ENCODE data around the gene AP2A2.

The AP2A2 gene

DNA sequence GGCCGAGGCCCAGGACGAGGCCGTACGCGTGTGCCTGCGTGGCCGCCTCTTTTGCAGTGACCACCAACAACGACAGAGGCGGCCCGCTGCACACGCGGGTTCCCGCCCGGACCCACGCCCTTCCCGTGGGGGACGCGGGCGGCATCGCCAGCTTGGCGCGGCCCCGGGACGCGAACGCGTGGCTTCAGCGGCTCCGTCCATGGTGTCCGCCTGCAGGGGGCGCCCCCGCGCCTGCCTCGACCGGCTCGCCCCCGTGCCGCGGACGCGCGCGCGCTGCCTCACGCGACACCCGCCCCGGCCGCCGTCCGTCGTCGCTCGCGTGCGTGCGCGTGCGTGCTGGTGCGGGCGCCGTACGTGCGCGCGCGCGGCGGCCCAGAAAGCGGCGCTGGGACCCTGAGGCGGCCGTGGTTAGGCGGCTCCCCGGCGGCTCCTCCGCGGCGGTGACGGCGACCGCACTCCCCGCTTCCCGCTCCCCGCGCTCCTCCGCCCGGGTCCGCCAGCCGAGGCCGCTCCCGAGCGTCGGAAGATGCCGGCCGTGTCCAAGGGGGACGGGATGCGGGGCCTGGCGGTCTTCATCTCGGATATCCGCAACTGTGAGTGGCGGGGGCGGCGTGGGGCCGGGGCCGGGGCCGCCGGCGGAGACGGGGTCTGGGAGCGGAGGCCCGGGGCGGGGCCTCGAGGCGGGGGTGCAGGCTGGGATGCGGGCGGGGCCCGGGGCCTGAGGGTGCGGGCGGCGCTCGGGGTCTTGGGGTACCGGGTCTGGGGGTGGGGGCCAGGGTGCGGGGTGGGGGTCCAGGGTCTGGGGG is at the start of gene AP2A2:
Gene AP2A2, plus strand, starts transcription at position 375 of the 806 bp plus-strand sequence. Its CDS starts 152 bp downstream, at position 527.
- peak; percentile 66 for DNase-seq

- no peak for DNase-seq
These were observed 49.1 kb upstream of the AP2A2 start for GRCh38 chr11:876545-876944.

DNA sequence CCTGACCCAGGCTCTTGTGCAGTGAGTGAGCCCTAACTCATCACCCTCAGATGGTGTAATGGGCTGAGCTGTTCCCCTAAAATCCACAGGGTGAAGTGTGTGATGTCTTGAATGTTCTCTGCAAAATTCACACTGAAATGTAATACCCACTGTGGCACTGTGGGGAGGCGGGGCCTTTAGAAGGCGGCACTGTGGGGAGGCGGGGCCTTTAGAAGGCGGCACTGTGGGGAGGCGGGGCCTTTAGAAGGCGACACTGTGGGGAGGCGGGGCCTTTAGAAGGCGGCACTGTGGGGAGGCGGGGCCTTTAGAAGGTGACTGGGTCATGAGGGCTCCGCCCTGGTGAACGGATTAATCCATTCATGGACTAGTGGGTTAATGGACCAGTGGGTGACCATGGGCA is 48.1 kb upstream of the AP2A2 start:
- DNase-seq, result no peak

DNA sequence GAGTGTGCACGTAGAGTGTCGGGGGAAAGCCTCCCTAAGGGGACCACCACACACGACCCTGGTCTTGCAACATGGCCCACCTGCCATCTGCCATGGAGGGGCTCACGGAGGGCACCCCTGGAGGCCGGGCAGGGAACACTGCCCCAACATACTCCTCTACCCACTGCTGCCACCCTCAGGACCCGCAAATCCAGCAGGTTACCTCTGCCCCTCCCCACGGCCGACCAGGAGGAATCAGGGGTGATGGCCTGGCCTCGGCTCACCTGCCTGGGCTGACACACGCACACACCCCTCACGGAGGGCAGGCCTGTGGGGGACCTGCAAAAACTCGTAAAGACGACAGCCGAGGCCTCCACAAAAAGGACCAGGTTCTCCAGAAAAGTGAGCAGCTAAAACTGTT is 45.2 kb upstream of the AP2A2 start:
- DNase-seq, result no peak

- DNase-seq, result no peak
These were observed 43.1 kb upstream of the AP2A2 start for GRCh38 chr11:882596-882995.

DNA sequence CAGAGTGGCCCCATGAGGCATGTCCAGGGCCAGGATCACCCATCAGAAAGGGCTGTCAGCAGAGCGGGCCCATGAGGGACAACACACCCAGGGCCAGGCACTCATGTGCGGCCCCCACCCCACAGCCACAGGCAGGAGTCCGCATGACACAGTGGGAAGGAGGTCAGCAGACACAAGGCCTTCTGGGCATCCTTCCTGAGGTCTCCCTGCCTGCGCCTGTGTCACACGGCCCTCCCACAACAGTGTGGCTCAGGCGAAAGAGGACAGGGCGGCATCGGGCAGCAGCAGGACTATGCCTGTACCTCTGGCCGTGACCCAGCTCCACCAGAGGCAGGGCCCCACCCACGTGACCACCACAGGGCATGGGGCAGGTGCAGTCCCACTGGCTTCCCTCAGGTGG is 42.1 kb upstream of the AP2A2 start:
- no peak for DNase-seq

GRCh38 chr11:884578-885070 is 41.0 kb upstream of the AP2A2 start:
- no peak for DNase-seq

GRCh38 chr11:886568-886967 is 39.1 kb upstream of the AP2A2 start:
- DNase-seq, result no peak

DNA sequence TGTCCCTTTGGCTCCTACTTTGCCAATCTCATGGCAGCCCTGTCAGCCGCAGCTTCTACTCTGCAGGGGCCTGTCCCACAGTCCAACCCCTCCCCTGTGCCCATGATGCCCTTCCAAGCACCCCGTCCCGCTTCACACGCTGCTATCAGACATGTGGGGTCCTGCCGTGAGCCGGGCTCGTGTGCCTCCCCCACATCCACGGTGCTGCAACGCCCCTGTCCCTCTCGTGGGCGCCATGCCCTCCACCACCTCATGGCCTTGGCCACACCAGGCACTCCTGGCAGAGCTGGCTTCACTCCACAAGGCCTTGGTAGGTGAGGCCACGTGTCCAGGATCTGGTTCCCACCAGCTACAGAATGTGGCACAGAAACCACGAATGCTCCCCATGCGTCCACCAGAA is 38.1 kb upstream of the AP2A2 start:
- DNase-seq, result no peak

DNA sequence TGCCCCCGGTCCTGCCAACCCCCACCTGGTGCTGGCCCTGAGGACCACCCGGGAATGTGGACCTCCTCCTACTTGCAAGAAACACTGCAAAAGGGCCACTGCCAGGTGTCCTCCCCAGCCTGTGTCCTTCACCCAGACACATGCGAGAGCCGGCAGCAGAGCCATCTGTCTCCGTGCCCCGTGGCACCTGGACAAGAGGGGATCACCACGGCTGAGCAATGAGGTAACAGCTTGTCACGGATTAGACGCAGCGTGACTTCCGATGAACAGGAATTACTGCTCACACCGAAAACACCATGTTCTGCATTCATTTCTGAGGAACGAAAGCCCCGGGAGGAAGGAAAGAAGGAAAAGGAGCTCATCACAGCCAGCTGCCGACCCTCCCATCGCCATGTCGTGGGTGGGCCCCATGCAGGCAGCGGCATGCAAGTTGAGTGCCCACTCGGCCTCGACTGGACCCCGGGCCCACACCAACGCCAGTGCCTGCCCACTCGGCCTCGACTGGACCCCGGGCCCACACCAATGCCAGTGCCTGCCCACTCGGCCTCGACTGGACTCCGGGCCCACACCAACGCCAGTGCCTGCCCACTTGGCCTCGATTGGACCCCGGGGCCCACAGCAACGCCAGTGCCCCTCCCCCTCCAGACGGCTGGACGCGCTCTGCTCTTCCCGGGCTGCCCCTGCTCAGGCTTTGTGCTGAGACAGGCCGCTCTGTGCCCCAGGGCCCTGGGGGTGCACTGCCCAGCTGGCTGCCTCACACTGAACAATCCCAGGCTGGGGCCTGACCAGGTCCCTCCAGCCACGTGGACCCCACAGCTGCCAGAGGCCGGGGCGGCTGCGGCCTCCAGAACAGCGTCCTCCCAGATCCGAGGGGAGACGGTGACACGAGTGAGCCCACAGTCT is 37.1 kb upstream of the AP2A2 start:
- no peak for DNase-seq

DNA sequence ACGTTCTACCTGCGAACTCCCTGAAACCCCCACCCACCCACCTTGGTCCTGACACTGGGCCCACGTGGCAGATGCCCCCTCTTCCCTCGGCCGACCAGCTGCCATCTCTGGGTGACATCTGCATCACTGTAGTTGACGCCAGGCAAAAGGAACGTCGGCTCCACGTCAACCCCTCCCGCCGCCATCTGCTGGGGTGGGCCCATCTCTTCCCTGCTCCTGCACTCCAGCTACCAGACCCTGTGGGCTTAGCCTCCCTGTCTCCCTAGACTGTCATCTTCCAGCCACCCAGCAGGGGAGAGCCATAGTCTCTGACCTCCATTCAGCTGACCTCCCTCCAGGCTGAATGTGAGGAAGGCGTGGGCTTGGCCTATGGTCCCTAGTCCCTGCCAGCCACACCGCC is 36.4 kb upstream of the AP2A2 start:
- DNase-seq, result no peak

- DNase-seq, result no peak
These were observed 35.8 kb upstream of the AP2A2 start for GRCh38 chr11:889687-890475.

DNA sequence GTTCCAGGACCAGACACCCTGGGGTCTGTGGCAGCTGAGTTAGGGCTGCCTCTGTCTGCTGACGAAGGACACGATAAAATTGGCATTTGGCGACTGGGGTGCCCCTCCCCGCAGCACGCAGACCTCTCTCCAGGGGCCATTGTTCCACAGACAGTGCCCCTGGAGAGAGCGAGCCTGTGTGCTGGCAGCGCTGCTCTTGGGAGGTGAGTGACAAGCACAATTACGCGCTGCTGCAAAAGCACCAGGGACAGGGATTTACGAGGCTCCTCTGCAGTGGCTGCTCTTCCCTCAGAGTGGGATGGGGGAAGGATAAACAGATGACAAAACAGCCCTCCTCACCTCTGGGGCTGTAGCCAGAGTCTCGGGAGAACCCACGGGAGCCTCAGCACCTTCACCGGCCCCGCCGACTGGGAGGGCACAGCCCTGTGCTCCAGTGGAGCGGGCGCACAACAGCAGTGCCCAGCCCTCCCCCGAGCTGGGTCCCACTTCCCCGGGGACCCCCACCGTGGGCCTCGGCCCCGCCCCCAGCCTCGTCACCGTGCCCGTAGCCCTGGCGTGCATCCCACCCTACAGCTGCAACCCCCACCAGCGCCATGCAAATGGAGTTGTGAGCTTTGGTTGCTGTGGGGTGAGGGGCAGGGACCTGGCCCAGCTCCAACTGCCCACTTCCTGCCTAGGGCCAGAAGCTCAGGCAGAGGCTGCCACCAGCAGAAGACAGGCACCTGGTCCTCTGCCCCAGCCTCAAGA is 34.7 kb upstream of the AP2A2 start:
- DNase-seq, result no peak

DNA sequence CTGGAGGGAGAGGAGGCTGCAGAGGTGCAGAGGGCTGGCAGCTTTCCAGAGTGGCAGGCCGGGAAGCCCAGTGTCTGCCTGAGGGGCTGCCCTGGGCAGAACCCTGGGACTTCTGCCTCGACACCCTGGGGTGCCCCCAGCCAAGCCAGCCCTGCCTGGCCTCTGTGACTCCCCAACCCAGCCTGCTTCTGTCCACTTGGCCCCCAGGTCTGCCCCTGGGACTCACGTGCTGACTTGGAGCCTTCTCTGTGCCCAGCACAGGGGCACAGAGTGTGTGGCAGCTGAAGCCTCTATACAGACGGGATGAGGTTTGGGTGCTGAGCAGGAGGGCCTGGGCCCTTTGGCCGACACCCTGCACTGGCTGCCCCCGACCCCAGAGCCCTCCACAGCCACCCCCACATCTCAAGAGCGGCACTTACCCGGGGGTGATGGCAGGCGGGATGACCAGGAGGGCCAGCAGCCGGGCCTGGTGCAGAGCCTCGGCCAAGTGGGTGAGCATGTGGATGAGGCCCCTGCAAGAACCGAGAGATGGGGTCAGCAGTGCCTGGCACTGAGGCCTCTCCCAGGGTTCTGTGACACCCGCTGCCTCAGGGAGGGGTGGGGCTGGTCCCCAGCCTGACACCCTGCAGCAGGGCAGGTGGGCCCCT is 32.5 kb upstream of the AP2A2 start:
- DNase-seq, result no peak

DNA sequence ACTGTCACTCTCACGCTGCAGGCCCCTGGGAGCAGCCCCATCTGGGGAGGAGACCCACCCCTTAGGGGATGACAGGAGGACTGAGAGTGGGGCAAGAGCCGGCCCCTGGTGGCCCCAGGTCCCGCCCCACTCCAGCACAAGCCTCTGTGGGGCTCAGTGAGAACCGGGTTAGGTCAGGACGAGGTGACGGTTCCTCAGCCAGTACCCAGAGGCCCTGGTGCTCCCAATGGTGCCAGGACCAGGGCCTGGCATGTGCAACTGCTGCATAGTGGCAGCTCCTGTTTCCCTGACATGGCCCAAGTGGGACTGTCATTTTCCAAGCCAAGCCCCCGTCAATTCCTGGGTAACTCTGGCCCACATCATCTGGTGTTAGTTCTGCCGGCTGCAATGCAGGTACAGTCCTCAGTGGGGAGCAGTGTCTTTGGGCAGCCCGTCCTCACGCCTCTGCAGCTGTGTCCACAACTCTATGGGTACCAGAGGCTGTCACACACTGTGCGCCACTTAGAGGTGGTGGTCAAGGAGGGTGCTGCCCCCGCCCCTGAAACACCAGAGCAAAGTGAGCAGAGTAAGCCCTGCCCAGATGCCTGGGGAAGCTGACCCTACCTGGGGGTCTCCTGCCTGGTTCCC is 31.0 kb upstream of the AP2A2 start:
- no peak for DNase-seq

DNA sequence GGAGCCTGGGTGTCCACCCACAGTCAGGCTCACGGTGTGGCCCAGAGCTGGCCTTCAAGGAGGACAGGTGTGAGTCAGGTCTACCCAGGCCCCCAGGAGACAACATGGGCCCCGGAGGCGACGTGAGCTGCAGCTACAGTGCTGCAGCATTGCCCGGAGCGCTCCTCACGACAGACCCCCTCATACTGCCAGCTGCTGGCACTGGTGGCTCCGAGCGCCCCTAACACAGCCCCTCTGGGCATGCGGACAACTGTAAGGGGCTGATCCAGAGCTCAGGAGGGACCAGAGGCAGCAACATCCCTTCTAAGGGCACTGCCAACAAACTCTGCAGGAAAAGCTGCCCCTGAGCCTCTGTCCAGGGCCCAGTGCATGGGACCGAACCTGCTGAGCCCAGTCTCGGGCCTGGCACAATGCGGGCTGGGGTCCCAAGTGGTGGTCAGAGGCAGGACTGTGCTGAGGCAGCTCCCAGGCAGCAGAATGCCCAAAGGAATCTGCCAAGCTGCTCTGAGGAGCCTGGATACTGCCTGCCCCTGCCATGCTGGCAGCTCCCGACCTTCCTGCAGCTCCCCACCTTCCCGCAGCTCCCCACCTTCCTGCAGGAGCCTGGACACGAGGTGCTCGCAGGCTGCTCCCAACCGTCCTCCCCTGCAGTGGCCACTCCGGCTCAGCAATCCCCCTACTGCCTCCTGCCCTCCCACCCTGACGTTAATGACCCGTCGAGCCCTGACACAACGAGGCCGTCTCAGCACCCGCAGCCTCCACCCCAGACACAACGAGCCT is 30.1 kb upstream of the AP2A2 start:
- no peak for DNase-seq

DNA sequence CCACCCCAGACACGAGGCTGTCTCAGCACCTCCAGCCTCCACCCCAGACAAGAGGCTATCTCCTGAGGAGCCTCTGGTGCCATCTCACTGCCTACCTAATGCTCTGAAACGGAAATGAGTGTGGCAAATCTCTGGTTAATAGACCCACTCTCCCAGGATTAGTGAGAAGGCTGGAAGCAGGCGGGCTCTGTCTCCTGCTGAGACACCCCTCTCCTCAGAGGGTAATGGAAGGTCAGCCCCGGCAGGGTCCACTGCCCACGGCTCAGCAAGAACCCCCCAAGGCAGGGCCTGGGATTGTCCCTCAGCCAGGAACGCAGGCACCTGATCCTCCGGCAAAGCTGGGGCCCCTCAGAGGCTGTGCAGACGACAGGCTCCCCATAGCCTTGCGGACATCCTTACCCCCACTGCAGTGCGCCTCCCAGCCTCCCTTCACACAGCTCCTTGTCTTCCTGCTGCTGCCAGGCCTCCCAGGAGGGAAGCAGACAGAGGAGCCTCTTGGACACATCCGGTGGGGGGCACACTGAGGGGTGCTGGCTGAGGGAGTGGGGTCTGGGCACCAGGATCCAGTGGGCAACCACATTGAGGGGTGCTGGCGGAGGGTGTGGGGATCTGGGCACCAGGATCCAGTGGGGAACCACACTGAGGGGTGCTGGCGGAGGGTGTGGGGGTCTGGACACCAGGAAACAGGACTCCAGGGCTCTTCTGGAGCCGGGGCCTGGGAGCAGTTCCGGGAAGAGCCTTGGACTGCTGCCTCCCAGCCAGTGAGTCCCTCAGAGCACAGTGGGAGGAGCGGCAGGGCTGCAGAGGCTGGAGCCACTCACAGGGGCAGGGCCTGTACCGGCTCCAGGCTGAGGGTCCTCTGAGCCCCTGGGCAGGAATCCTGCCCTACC is 28.2 kb upstream of the AP2A2 start:
- no peak for DNase-seq

DNA sequence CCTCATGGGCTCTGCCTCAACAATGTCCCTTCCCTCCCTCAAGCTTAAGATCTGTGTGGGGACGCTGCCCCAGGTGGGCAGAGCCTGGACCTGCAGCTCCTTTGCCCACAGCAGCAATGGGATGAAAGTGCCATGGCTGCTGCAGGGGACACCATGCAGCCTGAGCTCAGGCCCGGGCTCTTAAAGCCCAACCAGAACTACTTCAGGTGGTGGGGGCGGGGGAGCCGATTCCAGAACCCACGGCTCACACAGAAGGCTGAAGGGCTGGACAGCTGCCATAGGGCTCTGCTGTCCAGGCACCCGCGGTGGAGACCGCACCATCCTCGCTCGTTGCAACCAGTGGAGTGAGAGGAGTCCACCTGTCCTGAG is 27.5 kb upstream of the AP2A2 start:
- no peak for DNase-seq

DNA sequence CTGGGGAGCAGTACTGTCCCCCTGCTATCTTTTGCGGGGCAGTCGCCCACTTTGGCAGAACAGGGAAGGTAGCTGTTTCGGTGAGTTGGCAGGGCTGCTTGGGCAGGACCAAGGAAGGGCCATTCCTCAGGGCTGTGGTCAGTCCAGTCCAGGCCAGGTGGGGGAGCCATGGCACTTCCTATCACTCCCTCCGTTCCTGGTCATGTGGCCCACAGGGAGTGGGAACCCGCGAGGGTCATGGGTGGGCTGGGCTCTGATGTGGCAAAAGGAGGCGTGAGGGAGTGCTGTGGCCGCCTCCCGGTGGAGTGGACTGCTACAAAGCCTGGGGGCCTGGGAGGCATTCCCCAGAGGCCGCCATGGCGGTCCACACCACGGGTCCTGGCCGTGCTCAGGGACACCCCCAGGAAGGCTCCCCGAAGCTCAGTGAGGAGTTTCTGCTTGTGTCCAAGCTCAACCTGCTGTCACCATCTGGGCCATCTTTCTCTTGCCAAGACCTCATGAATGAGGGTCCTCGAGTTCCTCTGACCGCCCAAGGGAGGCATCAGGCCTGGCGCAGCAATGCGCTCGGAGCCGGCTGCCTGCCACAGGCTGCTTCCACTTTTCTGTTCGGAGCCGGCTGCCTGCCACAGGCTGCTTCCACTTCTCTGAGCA is 27.0 kb upstream of the AP2A2 start:
- no peak for DNase-seq

All from DMS153 (cell line).